GM12878 (cell line): ENCODE measurements around the gene WDR74. TPM values are rescaled to one million over a fixed set of nuclear protein-coding genes. Genes with fewer than 3 reads are reported as not detected.

Source experiments
- BACH1 ChIP-seq: fragments of 450-650 bp; IDR thresholded peaks from 2 replicates; pipeline ENCODE4 v1.6.1; 2017; ENCODE audit warnings: mild to moderate bottlenecking, borderline replicate concordance
- E2F4 ChIP-seq: IDR thresholded peaks from 2 replicates; pipeline ENCODE4 v1.6.1; 2012; ENCODE audit warnings: low read depth, low read length, improper control_type of control experiment
- E4F1 ChIP-seq: fragments of 450-650 bp; IDR thresholded peaks from 2 replicates; pipeline ENCODE4 v1.6.1; 2018; ENCODE audit warnings: borderline replicate concordance, mild to moderate bottlenecking; ENCODE audit not compliant: partially characterized antibody
- GABPA ChIP-seq: IDR thresholded peaks from 2 replicates; pipeline ENCODE4 v1.6.1; 2014; ENCODE audit warnings: antibody characterized with exemption, low read depth, mild to moderate bottlenecking, inconsistent platforms
- MEF2A ChIP-seq: IDR thresholded peaks from 2 replicates; pipeline ENCODE4 v1.6.1; 2011; ENCODE audit warnings: low read depth, mild to moderate bottlenecking, low read length, moderate library complexity; ENCODE audit not compliant: insufficient read depth
- MLLT1 ChIP-seq: fragments of 450-650 bp; IDR thresholded peaks from 2 replicates; pipeline ENCODE4 v1.6.1; 2016; ENCODE audit warnings: mild to moderate bottlenecking
- RAD51 ChIP-seq: fragments of 450-650 bp; IDR thresholded peaks from 2 replicates; pipeline ENCODE4 v1.6.1; 2016; ENCODE audit warnings: moderate library complexity, mild to moderate bottlenecking, inconsistent platforms
- SIX5 ChIP-seq: IDR thresholded peaks from 2 replicates; pipeline ENCODE4 v1.6.1; 2011; ENCODE audit warnings: mild to moderate bottlenecking, low read depth, low read length, moderate library complexity; ENCODE audit not compliant: severe bottlenecking
- SKIL ChIP-seq: fragments of 450-650 bp; IDR thresholded peaks from 2 replicates; pipeline ENCODE4 v1.6.1; 2017; ENCODE audit warnings: mild to moderate bottlenecking, low read depth, inconsistent platforms; ENCODE audit not compliant: poor library complexity, severe bottlenecking
- SMAD1 ChIP-seq: fragments of 450-650 bp; IDR thresholded peaks from 2 replicates; pipeline ENCODE4 v1.6.1; 2018; ENCODE audit warnings: mild to moderate bottlenecking, low read depth; ENCODE audit not compliant: partially characterized antibody
- SPI1 ChIP-seq: IDR thresholded peaks from 2 replicates; pipeline ENCODE4 v1.6.1; 2011; ENCODE audit warnings: low read depth, mild to moderate bottlenecking, low read length, moderate library complexity, borderline replicate concordance; ENCODE audit not compliant: insufficient read depth
- polyA plus RNA-seq, 11 experiments: library from polyadenylated mRNA; depleted of rRNA in 4 of 11; unstranded in 6 of 11; stranded (reverse) in 5 of 11; fragments of >200 nt; fragmentation: Nextera tagmentation in 4 of 11; fragmentation: Illumina TruSeq in 1 of 11; extraction: Ambion mirVana in 4 of 11; extraction: Trizol in 1 of 11; gene quantifications; 1 replicate in 1 of 11; 2 replicates in 10 of 11; pipeline versions ENCODE4 v1.2.1 to v1.2.3, GENCODE V29; 2011 to 2016; ENCODE audit warnings: inconsistent platforms in 2 of 11, missing spikeins in 2 of 11, low read depth in 1 of 11
- total RNA-seq, 4 experiments: library from RNA; depleted of rRNA in 3 of 4; stranded (reverse); fragments of >200 nt in 3 of 4; fragmentation: Illumina TruSeq in 1 of 4; extraction: Trizol in 1 of 4; gene quantifications; 2 replicates each; pipeline versions ENCODE4 v1.2.1 to v1.2.3, GENCODE V29; 2013 to 2021
- TF ChIP-seq, protein P1 (sequence below): fragments of 450-650 bp; formaldehyde crosslinking; IDR thresholded peaks from 2 replicates; pipeline ENCODE4 v1.4.0; 2020; ENCODE audit warnings: mild to moderate bottlenecking, moderate library complexity
- TF ChIP-seq, protein P2 (sequence below): fragments of 450-650 bp; IDR thresholded peaks from 2 replicates; pipeline ENCODE4 v1.6.1; 2018; ENCODE audit warnings: mild to moderate bottlenecking, low read depth, moderate library complexity; ENCODE audit not compliant: partially characterized antibody

WDR74 gene
- total and polyA plus RNA-seq, 10 of the 15 experiments (the other 5 are each of a cell fraction or from before 2014, with no cell fraction given) = 18.2 to 103 (median 60.7) TPM

DNA sequence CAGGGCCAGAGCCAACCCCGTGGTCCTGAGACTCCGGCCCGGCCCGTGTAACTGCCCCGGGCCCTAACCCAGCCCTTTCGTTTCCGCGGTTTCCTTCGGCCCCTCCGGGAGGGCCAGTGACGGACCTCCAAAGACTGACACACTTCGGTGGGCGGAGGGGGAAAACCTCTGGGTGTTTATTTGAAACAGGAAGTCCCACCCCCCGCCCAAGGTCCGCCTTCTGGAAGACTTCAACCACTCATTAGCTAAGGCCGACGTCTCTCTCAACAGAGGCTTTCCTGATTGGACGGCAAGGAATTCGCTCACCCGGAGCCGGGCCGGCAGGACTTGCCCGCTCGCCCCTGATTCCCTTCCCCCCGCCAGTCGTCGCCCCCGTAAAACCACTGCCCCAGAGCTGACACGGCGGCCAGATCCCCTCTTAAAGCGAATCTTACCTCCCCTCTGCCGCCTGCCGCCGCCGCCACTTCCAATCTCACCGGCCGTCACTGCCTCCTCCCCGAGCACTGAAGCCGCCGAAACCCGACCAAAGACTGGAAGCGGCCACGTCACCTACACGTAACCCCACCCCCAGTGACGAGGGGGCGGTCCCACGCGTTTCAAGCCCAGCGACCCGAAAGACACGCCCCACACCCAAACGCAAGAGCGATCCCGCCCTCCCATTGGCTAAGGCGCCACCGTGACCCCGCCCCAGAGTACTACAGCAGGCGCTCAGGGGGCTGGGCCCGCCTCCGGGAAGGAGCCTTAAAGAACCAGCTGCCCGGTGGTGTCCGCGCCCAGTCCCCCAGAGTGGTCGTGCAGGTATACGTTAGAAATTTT is 7.7 kb downstream of the WDR74 start, which contains the start of gene STX5 (continued):
- TF ChIP-seq, protein P1, sequence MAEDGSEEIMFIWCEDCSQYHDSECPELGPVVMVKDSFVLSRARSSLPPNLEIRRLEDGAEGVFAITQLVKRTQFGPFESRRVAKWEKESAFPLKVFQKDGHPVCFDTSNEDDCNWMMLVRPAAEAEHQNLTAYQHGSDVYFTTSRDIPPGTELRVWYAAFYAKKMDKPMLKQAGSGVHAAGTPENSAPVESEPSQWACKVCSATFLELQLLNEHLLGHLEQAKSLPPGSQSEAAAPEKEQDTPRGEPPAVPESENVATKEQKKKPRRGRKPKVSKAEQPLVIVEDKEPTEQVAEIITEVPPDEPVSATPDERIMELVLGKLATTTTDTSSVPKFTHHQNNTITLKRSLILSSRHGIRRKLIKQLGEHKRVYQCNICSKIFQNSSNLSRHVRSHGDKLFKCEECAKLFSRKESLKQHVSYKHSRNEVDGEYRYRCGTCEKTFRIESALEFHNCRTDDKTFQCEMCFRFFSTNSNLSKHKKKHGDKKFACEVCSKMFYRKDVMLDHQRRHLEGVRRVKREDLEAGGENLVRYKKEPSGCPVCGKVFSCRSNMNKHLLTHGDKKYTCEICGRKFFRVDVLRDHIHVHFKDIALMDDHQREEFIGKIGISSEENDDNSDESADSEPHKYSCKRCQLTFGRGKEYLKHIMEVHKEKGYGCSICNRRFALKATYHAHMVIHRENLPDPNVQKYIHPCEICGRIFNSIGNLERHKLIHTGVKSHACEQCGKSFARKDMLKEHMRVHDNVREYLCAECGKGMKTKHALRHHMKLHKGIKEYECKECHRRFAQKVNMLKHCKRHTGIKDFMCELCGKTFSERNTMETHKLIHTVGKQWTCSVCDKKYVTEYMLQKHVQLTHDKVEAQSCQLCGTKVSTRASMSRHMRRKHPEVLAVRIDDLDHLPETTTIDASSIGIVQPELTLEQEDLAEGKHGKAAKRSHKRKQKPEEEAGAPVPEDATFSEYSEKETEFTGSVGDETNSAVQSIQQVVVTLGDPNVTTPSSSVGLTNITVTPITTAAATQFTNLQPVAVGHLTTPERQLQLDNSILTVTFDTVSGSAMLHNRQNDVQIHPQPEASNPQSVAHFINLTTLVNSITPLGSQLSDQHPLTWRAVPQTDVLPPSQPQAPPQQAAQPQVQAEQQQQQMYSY = no peak
- TF ChIP-seq MEF2A (no peak), SIX5 (peak; percentile 6), MLLT1 (peak; percentile 82), E2F4 (no peak), GABPA (peak; percentile 95), RAD51 (peak; percentile 59), SKIL (peak; percentile 85), E4F1 (peak; percentile 66), BACH1 (peak; percentile 65), SMAD1 (peak; percentile 50), SPI1 (peak; percentile 64)
- TF ChIP-seq, protein P2, sequence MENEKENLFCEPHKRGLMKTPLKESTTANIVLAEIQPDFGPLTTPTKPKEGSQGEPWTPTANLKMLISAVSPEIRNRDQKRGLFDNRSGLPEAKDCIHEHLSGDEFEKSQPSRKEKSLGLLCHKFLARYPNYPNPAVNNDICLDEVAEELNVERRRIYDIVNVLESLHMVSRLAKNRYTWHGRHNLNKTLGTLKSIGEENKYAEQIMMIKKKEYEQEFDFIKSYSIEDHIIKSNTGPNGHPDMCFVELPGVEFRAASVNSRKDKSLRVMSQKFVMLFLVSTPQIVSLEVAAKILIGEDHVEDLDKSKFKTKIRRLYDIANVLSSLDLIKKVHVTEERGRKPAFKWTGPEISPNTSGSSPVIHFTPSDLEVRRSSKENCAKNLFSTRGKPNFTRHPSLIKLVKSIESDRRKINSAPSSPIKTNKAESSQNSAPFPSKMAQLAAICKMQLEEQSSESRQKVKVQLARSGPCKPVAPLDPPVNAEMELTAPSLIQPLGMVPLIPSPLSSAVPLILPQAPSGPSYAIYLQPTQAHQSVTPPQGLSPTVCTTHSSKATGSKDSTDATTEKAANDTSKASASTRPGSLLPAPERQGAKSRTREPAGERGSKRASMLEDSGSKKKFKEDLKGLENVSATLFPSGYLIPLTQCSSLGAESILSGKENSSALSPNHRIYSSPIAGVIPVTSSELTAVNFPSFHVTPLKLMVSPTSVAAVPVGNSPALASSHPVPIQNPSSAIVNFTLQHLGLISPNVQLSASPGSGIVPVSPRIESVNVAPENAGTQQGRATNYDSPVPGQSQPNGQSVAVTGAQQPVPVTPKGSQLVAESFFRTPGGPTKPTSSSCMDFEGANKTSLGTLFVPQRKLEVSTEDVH = no peak
